Measurements from ENCODE around the gene DUSP8.
A peak's percentile ranks its signal among the peaks of the same experiment; 100 is the strongest.

The DUSP8 gene

DNA sequence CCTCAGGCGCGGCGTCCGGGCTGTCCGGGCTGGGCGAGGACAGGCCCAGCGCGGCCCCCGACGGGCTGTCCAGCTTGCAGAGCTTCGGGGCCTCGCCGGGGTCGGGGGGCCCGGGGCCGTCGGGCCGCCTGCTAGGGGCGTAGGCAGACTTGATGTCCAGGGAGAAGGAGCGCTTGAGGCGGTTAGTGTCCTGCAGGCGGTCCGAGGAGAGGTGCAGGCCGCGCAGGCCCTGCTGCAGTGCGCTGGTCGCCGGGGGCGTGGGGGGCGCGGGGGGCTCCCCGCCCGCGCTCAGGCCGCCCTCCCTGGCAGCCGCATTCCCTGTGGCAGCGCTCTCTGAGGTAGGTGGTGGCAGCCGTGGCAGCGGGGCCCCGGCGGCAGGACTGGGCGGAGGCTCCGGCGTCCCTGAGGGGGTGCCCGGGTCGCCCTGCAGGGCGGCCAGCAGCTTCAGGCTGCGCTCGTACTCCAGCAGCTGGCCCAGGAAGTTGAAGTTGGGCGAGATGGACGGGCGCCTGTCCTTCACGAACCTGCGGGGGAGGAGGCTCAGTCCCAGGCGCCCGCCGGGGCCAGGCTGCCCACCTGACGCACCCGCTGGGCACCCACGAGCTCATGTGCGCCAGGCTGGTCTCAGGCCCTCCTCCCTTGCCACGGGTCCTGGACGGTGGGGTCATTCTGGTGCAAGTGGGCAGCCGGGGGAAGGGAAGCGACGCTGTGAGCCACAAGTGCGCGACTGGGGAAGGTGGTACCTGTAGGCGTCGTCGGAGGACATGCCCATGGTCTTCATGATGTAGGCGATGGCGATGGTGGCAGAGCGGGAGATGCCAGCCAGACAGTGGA is 14.8 kb downstream of the DUSP8 start:
- no peak for TF ChIP-seq ZFX (IDR thresholded peaks at IDR 0.05)
- TF ChIP-seq, protein P1, sequence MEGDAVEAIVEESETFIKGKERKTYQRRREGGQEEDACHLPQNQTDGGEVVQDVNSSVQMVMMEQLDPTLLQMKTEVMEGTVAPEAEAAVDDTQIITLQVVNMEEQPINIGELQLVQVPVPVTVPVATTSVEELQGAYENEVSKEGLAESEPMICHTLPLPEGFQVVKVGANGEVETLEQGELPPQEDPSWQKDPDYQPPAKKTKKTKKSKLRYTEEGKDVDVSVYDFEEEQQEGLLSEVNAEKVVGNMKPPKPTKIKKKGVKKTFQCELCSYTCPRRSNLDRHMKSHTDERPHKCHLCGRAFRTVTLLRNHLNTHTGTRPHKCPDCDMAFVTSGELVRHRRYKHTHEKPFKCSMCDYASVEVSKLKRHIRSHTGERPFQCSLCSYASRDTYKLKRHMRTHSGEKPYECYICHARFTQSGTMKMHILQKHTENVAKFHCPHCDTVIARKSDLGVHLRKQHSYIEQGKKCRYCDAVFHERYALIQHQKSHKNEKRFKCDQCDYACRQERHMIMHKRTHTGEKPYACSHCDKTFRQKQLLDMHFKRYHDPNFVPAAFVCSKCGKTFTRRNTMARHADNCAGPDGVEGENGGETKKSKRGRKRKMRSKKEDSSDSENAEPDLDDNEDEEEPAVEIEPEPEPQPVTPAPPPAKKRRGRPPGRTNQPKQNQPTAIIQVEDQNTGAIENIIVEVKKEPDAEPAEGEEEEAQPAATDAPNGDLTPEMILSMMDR (conservative IDR thresholded peaks at IDR 0.05) = no peak
- peak overlapping the region; percentile 98 for H3K27ac ChIP-seq

DNA sequence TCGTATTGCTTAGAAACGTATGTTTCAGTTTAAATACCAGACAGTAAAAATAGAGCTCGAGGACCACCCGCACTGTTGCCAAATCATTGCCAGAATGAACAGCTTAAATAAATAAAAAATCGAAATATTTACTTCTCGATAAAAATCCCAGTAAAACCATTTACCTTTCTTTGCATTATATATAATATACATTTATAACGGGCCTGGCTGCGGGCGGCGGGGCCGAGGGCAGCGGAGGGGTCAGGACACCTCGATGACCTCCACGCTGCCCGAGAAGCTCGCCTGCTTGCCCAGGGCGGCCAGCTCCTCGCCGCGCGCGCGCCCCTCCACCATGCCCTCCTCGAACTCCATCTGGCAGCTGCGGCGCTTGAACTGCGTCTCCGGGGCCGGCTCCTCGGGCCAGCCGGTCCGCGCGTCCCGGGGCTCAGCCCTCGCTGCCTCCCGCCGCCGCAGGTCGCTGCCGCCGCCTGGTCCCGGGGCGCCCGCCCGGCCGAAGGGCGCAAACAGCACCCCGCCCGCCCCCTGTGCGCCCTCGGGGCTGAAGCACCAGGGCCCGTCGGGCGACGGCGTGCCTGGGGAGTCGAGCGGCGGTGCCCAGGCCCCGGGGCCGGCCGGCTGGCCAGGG is 15.7 kb downstream of the DUSP8 start:
- TF ChIP-seq, protein P1 (conservative IDR thresholded peaks at IDR 0.05) = no peak
- TF ChIP-seq ZFX (IDR thresholded peaks at IDR 0.05) = no peak
- H3K27ac ChIP-seq = no peak overlapping the region

DNA sequence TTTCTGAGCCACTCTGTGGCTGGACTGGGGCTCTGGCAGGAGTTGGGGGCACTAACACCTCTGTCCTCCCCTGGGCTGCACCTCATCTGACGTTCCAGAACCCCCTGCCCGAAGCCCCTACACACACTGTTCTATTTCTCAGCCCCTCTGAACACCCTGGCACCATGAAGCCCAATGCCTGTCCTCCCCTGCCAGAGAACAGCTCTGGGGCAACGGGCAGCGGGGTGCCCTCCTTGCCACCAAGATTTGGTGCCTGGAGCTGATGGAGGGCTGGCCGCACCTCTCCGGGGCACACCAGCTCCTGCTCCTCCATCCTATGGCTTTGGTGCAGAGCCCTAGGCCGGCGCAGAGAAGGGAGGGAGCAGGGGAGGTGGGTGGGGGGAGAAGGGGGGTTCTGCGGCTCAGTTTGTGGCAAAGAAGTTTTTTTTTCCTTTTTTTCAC is 16.3 kb downstream of the DUSP8 start:
- TF ChIP-seq, protein P1 (conservative IDR thresholded peaks at IDR 0.05) = no peak
- no peak for TF ChIP-seq ZFX (IDR thresholded peaks at IDR 0.05)
- H3K27ac ChIP-seq = no peak overlapping the region

DNA sequence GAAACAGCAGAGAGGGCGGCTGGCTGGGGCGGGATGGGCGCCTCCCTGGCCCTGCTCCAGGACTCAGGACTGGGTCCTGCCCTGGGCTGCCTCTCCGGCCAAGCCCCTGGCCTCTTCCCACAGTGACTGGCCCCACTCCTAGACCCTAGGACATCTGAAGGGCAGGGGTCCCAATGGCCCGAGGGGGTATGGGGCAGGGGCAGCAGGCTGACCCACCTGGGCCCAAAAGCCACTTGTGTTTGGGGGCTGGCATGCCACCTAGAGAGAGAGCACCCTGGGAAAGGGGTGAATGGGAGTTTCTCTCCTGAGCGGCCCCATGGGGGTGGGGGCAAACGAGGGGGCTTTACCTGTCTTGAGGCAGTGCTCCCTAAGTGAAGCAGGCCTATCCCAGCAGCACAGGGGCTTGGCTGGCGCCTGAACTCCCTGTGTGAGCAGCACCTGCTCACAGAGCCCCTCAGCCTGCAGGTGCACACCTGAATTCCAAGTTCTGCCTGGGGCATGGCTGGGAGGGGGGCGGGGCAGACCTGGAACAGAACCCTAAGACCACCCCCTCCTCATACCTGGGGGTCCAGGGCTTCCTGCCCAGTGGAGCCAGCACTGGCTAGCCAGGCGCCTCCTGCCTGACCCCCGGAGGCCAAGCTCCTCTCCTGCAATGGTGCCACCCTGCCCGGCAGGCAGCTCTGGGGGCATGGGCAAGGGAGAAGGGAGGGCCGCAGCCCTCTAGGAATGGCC is 16.9 kb downstream of the DUSP8 start:
- no peak overlapping the region for H3K27ac ChIP-seq
- TF ChIP-seq, protein P1 (conservative IDR thresholded peaks at IDR 0.05) = no peak
- no peak for TF ChIP-seq ZFX (IDR thresholded peaks at IDR 0.05)

DNA sequence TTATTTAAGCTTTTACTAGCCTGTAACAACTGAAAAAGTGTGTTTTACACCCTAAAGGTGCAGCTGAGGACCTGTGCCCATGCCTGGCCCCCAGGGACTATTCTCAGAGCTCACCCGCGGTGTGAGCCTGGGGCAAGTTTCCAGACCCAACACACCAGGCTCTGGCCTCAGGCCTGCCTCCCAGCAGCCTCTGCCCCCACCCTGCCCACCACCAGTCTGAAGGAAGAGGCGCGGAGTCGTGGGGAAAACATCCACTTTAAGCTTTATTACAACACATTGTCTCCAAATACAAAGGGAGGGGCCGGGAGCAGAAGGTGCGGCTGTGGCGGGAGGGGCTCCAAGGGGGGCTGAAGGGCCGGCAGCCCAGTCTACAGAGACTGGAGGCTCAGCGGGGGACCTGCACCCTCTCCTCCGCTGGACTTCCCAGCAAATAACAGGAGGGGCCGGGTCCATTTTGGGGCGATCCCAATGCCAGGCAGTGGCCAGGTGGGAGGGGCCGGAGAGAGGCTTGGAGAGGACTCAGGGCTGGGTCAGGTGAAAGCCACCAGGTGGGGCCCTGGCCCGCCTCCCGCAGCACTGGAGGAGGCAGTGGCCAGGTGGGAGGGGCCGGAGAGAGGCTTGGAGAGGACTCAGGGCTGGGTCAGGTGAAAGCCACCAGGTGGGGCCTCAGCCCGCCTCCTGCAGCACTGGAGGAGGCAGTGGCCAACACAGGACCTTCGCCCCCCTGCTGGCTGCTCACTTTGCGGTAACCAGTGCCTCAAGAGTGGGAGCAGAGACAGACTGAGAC is 18.1 kb downstream of the DUSP8 start:
- TF ChIP-seq, protein P1 (conservative IDR thresholded peaks at IDR 0.05) = no peak; the same call in 1 of the 2 replicates
- no peak for TF ChIP-seq ZFX (IDR thresholded peaks at IDR 0.05)

DNA sequence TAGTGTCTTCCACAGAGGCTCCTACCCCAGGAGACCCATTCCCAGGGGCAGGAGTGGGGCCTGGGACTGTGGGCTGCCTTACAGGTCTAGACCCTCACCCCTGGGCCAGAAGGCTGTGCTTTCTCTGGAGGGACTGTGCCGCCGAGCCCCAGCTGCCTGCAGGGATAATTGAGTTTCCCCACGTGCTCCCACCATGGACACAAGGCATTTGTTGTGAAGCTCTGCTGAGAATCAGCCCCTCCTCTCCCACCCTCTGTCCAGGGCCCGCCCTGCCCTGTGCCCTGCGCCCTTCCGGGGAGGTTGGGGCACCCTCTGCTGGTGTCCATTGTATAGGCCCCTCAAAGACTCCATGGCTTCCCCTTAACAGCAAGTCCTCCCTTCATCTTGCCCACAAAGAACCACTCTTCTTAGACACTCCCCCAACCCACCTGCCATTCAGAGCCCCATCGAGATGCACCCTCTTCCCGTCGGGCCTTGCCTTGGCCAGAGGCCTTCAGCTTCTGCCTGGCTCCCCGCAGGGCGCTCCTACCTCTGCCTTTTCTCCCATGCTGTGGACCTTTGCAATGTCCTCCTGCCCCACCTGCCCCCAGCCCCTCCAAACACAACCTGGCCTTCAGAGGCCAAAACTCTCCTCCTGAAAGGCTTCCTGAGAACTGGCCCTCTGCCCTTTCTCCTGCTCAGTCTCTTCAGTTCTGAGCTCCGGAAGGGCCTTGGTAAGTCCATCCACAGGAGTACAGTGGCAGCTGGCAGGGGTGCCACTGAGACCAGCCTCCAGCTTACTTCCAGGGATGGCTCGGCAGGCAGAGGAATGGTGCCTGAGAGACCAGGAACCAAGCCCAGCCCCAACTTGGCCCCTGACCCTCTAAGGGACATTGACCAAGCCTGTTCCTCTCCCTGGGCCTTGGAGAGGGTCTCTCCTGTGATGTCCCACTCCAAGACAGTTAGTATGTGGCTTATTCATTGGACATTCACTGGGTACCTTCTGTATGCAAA is 22.4 kb downstream of the DUSP8 start:
- no peak for TF ChIP-seq ZFX (IDR thresholded peaks at IDR 0.05)
- TF ChIP-seq, protein P1 (conservative IDR thresholded peaks at IDR 0.05) = no peak
- H3K27ac ChIP-seq = no peak overlapping the region

More for the DNA sequence above, 18.1 kb downstream of the DUSP8 start:
- no peak overlapping the region; the same call in 1 of the 2 replicates for H3K27ac ChIP-seq

Data from C4-2B (cell line).